ENCODE results near the gene PKD2L2.
"Not testable (repeated sequence)": the region's sequence is repeated elsewhere in the genome, so short reads cannot be mapped to it uniquely, and the experiment has no call there.

Gene PKD2L2

DNA sequence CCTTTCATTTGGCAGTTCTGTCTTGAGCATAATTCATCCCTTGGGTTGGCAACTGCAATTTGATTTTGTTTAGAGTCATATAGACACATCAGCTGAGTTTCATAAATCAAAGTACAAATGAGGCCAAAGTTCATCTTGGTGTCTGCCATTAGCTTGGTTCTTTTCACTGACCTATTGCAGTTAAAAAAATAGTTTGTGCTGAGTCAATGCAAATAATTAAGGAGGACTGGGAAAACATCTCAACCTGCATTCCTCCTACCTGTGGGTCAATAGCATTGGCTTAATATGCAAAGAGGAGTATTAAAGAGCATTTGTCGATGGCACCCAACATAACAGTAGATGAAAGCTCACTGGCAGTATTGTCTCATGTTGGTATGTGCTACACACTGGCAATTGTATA lies 1.6 kb downstream of the PKD2L2 start:
- DNase-seq: no peak

DNA sequence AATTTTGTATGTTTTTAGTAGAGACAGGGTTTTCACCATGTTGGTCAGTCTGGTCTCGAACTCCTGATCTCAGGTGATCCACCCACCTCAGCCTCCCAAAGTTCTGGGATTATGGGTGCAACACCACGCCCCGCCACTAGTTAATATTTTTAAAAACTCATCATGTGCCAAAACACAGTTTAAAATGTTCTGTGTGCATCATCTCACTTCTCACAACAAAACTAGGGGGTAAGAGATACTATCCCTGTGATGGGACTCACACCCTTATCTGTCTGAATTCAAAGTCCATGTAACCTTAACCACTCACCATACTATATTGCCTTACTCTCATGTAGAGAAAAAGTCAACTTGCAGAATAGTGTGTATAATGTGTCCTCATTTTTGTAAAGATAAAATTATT lies 2.6 kb downstream of the PKD2L2 start:
- no peak for DNase-seq

DNA sequence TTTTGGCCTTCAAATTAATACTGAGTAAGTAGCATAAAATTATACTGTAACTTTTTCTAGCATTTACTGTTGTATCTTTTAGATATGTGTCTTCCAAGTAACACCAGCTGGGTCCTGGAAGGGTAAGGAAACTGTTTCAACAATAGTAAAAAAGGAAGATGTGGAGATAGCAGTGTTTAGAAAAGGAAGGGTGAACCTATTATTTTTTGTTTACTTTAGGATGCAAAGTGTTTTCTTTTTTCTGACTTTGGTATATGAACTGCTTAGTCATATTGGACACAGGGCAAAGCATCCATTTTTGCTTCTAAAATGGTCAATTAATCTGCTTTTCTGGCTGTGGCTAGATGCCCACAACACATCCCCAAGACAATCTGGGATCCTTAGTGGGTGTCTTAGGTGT lies 5.3 kb downstream of the PKD2L2 start:
- no peak for DNase-seq

DNA sequence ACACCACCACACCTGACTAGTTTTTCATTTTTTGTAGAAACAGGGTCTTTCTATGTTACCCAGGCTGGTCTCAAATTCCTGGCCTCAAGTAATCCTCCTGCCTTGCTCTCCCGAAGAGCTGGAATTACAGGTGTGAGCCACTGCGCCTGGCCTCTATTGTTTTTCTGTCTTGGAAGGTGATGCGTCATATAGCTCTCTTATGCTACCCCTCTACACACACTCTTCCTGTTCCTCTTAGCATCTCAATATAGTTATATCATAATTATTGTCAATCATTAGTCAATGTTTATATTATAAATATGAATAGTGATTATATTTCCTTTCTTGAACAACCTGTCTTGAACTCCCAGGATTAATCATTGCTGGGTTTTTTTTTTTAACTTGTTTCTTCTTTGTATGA lies 7.3 kb downstream of the PKD2L2 start:
- DNase-seq: no peak

DNA sequence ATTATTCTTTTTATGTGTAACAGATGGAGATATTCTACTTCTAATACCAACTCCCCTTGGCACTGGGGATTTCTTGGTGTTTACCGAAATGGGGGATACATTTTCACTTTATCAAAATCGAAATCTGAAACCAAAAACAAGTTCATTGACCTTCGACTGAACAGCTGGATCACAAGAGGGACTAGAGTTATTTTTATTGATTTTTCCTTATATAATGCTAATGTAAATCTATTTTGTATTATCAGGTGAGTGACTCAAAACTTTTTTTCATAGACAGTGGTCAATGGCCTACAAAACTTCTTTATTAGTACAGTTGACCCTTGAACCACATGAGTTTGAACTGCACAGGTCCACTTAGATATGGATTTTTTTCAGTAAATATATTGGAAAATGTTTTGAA lies 10.2 kb downstream of the PKD2L2 start:
- DNase-seq: no peak

DNA sequence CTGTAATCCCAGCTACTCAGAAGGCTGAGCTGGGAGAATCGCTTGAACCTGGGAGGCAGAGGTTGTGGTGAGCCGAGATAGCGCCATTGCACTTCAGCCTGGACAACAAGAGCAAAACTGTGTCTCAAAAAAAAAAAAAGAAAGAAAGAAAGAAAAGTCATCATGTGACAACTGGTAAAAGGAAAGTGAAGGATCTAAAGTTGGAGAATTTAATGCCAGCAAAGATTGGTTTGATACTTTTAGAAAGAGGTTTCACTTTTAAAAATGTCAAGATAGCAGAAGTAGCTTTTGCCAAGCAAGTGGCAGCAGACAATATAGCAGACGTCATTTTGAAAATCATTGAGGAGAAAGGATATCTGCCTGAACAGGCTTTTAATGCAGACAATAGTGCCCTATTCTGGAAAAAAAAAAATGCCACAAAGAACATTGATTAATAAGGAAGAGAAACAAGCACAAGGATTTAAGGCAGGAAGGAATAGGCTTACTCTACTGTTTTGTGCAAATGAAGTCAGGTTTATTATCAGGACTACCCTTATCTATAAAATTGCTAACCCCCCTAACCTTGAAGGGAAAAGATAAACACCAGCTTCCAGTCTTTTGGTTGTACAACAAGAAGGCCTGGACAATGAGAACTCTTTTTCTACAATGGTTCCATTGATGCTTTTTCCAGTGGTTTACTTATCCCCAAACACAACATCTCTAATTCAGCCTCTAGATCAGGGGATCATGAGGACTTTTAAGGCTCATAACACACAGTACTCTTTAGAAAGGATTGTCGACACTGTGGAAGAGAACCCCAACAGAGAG lies 12.0 kb downstream of the PKD2L2 start:
- DNase-seq: no peak

DNA sequence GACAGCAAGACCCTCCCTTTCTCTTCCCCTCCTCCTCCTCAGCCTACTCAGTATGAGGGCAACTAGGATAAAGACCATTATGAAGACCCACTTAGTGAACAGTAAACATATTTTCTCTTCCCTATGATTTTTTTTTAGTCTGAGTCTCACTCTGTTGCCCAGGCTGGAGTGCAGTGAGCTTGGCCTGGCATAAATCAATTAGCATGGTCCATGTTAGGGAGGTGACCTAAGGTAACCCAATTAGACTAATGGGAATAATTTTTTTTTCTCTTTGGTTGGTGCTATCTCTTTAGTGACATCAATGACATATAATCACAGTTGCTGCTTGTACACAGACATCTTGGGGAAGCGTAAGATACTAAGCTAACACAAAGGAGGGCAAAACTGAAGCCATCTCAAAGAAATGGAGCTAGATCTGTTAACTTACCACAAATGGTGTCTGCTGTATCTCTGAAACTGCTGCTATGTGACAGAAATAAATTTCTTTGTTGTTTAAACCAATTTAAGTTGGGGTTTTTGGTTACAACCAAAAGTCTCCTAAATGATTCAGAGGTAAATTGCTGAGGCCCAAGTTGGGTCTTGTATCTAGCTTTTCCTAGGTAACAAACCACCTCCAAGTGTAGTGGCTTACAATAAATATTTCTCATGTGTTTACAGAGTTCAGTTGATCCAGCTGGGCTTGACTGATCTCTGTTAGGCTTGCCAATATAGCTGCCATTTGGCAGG lies 13.3 kb downstream of the PKD2L2 start:
- peak; percentile 78 for DNase-seq

DNA sequence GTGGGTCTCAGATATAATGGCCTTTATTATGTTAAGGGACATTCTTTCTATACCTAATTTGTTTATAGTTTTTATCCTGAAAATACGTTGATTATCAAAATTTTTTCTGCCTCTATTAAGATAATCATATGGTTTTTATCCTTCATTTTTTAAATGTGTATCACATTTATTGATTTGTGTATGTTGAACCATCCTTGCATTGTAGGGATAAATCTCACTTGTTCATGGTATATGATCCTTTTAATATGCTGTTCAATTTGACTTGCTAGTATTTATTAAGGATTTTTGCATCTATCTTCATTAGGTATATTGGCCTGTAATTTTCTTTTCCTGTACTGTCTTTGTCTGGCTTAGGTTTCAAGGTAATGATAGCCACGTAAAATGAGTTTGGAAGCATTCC lies 25.5 kb downstream of the PKD2L2 start:
- no peak for DNase-seq

DNA sequence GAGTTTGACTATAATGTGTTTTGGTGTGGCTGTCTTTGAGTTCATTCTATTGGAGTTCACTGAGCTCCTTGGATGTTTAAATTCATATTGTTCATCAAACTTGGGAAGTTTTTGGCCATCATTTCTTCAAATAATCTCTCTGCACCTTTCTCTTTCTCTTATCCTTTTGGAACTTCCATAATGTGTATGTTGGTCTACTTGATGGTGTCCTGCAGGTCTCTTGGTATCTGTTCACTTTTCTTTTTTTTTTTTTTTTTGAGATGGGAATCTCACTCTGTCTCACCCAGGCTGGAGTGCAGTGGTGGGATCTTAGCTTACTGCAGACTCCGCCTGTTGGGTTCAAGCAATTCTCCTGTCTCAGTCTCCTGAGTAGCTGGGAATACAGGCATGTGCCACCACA lies 27.7 kb downstream of the PKD2L2 start:
- DNase-seq: no peak

DNA sequence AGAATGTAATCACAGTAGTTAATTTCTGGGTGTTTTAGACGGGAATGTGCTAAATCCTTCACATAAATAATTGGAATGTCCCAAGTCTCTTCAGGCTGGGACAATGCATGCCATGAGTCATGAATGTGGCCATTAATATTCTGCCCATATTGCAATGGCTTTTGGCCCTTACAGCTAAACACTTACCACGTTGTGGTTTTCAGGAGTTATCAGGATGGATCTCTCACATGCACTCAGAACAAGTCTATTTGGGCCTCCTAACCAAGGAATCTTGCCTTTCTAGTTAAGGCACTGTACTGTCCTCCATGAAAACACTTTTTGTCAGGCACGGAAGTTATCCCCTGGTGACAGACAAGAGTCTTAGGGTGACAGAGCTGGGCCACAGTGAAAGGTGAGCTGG lies 32.7 kb downstream of the PKD2L2 start:
- no peak for DNase-seq

DNA sequence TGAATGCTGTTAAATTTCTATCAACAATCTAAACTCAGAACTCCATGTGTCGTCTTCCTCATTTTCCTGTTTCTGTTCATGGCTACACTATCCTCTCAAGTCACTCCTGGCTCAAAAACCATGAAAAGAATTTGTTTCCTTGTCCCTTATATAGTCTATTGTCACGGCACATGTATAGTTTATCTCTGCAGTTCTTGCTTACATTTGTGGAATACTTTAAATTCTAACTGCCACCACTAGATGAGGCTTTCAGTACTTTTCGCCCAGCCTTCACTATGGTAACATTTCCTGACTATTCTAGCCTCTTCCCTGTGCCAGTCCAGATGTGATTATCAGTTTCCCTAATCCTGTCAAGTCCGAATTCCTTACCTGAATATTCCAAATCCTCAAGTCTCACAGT lies 34.6 kb downstream of the PKD2L2 start:
- no peak for DNase-seq

DNA sequence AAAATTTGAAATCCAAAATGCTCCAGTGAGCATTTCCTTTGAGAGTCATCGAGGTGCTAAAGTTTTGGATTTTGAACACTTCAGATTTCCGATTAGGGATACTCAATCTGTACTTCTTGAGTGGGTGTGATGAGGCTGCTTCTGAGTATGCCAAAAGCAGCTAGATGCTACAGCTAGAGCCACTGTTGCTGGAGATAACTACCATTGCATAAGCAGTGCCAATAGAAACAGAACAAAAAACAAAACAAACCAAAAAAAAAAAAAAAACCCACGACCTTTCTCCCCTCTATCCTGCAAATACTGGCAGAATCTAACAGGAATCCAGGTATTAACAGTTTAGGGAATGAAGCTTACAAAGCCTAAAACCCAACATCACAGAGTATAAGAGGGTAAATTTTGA lies 43.5 kb downstream of the PKD2L2 start:
- no peak for DNase-seq

DNA sequence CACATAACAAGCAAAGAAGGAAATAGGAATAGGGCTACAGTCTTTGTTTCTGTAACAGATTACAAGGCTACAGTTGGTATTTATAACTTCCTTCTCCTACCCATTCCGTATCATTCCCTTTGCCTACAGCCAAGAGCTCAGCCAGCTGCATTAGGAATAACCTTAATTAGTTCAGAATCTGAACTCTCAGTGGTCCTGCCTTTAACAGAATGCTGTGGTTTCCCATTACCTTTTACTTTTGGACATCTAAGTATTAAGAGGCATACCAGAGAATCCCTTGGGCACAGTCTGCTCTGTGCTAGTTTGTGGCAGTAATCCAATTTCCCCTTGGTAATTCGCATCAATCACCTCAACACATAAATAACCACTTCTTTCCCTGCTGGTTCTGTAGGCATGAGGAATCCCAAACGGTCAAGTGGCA lies 44.2 kb downstream of the PKD2L2 start:
- peak; percentile 90 for DNase-seq

DNA sequence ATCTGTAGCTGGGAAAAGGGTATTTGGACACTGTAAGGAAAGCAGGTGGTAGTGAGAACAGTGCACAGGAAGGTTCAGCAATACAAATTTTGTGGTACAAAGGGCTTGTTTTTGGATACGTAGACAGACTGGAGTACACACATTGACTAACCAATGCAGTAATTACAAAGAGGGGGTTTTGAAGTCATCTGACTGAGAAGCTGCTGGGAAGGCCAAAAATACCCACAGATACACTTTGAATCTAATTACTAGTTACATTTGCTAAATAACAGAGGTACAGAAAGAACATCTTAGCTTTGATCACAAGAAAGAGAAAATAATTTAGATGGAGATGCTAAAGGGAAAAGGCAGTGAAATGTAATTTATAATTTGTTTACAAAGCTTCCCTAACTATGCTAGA lies 45.9 kb downstream of the PKD2L2 start:
- DNase-seq: no peak

DNA sequence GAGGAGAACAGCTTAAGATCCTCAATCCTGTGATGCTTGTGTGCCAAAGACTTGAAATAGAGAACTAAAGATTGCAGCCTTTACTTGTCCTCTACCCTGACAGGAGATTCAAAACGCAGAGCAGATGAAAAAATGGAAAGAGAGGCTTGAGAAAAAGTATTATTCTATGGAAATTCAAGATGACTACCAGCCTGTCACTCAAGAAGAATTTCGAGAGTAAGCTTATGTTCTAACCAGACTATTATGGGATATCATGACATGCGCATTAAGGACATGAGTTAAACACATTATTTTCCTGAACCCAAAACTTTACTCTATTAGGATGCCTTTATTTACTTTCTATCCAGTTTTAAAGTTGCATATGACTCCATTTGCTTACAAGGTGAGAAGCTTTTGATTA lies 46.4 kb downstream of the PKD2L2 start:
- no peak for DNase-seq

DNA sequence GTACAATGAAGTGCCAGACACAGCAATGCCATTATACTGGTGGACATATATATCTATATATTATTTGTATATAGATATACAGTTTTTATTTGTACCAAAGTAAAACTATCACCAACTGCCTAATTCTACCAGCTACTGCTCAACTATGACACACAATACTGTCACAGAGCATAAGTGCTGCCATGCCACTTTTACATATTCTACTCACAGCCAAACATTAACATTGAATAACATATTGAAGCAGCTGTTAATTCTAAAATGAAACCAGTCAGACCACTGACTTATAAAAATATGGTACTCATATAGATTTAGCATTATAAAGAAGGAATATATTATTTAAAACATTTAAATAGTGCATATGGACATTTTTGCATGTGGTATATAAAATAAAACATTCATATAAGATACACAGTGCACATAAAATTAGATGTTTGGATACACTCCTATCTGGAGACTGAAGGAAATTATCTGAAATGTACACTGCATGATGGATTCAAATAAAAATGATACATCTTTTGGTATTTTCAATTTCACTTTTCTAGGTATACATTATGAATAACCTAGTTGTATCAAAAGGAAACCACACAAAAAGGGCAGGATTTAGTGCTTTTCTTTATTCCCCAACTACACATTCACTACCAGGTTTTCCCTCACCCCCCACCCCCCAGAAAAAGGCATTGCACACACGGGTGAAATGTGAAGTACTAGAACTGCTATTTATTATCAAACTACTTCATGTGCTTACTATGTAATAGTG lies 48.9 kb downstream of the PKD2L2 start:
- no peak for DNase-seq

DNA sequence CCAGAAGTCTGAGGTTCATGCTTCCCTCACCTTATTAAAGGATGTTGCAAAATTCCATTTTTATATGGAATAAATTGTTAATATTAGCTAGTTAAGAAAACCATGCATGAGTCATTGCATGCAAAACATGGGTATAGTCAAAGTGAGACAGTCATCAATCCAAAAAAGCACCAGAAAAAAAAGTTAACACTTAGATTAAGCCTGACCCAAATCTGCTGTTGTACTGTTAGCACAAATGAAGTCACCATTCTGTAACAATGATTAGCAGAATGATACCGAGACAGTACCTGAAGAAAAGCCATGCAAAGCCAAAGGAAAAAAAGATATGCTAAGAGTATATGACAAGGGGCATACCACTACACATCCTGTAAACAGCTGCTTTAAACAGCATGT lies 49.5 kb downstream of the PKD2L2 start:
- DNase-seq: no peak

DNA sequence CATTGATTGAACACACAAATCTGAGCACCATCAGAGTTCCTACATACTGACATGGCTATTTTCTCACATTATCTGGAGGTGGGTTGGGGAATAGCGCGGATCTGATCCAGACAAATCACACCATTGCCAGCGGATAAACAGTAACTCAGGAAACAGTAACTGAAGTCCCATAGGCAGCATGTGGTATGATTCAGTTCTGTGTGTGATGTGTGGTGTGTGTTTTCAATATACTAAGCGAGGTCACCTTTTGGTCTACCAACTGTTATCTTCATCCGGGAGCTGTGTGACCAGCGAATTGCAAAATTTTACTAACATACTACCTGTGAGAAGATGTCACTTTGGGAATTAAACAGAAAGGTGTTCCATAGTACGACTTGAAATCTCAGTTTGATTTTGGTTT lies 50.1 kb downstream of the PKD2L2 start:
- no peak for DNase-seq

DNA sequence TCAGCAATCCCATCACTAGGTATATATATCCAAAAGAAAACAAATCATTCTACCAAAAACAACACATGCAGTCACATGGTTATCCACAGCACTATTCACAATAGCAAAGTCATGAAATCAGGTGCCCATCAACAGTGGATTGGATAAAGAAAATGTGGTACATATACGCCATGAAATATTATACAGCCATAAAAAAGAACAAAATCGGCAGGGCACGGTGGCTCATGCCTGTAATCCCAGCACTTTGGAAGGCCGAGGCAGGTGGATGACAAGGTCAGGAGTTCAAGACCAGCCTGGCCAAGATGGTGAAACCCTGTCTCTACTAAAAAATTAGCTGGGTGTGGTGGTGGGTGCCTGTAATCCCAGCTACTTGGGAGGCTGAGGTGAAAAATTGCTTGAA lies 55.0 kb downstream of the PKD2L2 start:
- not testable (repeated sequence) for DNase-seq

DNA sequence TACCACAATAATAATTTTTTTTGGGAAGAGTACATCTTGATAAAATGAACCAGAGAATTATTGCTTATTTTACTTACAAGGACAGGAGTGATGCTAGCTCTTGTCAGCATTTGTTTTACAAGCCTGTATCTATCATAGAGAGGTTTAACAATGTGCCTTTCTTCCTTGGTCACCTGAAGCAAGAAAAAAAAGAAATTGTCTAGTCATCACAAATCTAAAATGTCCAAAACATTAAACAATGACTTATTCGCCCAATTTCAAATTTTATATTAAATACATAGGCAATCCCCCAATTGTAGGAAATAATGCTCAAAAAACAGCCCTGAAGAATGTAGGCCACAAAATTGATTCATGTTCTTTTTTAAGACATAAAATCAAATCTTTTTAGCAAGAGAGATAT lies 56.6 kb downstream of the PKD2L2 start:
- DNase-seq: no peak

DNA sequence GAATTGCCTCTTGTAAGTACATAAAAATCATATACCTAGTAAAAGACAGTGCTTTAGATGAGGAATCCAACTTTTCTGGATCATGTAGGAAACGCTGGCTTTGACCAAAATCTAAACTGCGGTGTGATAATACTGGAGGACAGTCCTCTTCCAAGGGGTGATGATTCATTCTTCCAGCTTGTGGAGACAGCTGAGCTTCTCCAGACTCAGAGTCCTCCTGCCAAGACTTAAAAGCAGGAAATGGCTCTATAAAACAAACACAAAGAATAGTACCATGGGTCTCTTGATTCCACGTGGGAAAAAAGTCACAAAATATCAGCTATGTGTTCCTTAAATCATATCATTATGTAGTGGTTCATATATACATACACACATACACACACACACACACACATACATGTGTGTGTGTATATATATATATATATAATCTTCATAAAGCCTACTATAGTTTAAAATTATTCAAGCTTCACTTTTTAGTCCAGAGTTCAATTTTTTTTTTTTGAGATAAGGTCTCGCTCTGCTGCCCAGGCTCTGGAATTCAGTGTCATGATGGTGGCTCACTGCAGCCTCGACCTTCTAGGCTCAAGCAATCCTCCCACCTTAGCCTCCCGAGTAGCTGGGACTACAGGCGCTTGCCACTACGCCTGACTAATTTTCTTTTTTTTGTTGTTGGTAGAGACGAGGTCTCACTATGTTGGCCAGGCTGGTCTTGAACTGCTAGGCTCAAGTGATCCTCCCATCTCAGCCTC lies 65.0 kb downstream of the PKD2L2 start:
- no peak for DNase-seq

DNA sequence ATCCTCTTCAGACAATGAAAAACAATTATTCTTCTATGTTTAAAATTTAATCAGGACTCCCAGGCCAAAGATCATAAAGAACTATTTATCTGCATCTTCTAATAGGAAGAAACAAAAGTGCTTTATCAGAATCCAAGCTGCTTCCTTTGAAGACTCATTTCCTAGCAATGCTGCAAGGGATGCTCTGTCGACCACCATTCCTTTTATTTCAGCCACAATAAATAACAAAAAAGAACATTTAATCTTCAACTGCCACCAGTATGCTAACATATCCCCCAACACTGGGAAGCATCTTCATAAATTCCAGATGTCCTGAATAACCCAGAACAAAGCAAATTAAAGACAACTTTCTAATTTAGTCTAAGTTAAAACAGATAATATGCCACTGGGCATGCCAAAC lies 68.7 kb downstream of the PKD2L2 start:
- DNase-seq: no peak

DNA sequence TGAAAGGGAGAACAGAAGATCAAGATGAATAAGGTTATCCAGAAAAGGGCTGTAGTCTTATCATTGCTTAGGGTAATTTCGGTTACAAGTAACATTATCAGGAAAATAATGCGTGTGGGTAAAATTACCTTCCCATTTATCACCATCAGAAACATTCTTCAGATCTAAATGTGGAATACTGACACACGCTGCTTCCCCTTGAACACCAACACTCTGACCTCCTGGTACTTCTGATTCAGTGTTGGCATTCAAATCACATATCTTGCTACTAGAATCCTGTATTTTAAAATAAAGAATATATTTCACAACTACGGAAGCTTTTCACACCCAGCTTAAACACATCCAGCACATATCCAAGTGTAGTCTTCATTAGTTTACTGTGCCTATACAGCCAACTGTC lies 70.2 kb downstream of the PKD2L2 start:
- no peak for DNase-seq

Measured in NCI-H82 (cell line).